ENCODE results near the gene PPRC1.
A peak's percentile ranks its signal among the peaks of the same experiment; 100 is the strongest.

PPRC1 gene
- long read RNA-seq, full-length matches to known transcripts, result 22 of 47 reads
- long read RNA-seq, partial matches to known transcripts, result 14 of 47 reads
- long read RNA-seq, other reads (novel, unspliced or antisense), result 11 of 47 reads

- TF ChIP-seq CTCF (IDR thresholded peaks at IDR 0.05; ENCODE audit: insufficient read depth, low read length), result peak; percentile 81
- TF ChIP-seq REST (IDR thresholded peaks at IDR 0.05; ENCODE audit: insufficient replicate concordance, low read depth), result peak; percentile 67
- no peak for TF ChIP-seq SPI1 (IDR thresholded peaks at IDR 0.05; ENCODE audit: borderline replicate concordance, low read depth)
- peak; percentile 52; the same call in 1 of the 2 replicates for TF ChIP-seq GABPA (IDR thresholded peaks at IDR 0.05; ENCODE audit: low read depth)
- peak; percentile 71; the same call in 1 of the 2 replicates for TF ChIP-seq POLR2AphosphoS5 (IDR thresholded peaks at IDR 0.05; ENCODE audit: low read depth)
- Histone ChIP-seq H3K27me3 (ENCODE audit: insufficient read depth, poor library complexity, severe bottlenecking) (no peaks in the 10 kb centered on the region), H3K27ac (replicated peaks) (peak within 1 kb of the TSS; percentile 96), H3K4me3 (replicated peaks; ENCODE audit: insufficient read depth, low read length) (peak within 1 kb of the TSS; percentile 93)
- peak; percentile 99 to 100 for DNase-seq (ENCODE audit: low read depth in 1 of 2, low spot score in 1 of 2)
These were observed at the start of gene PPRC1 for GRCh38 chr10:102132563-102133372. TSS of gene PPRC1 (plus strand) at chr10:102133040. CDS start at chr10:102133069, 29 bp downstream.

GRCh38 chr10:102083541-102083940 lies 49.3 kb upstream of the PPRC1 start:
- Histone ChIP-seq H3K27ac (replicated peaks) (no peak overlapping the region), H3K4me3 (replicated peaks; ENCODE audit: insufficient read depth, low read length) (no peak overlapping the region), H3K27me3 (ENCODE audit: insufficient read depth, poor library complexity, severe bottlenecking) (no peaks in the 10 kb centered on the region)
- no peak for DNase-seq (ENCODE audit: low read depth in 1 of 2, low spot score in 1 of 2)
- TF ChIP-seq SPI1 (IDR thresholded peaks at IDR 0.05; ENCODE audit: borderline replicate concordance, low read depth) (no peak), CTCF (IDR thresholded peaks at IDR 0.05; ENCODE audit: insufficient read depth, low read length) (no peak), REST (IDR thresholded peaks at IDR 0.05; ENCODE audit: insufficient replicate concordance, low read depth) (no peak), POLR2AphosphoS5 (IDR thresholded peaks at IDR 0.05; ENCODE audit: low read depth) (no peak)

- Histone ChIP-seq H3K4me3 (replicated peaks; ENCODE audit: insufficient read depth, low read length) (no peak overlapping the region), H3K27me3 (ENCODE audit: insufficient read depth, poor library complexity, severe bottlenecking) (no peaks in the 10 kb centered on the region), H3K27ac (replicated peaks) (no peak overlapping the region)
- DNase-seq (ENCODE audit: low read depth in 1 of 2, low spot score in 1 of 2), result peak in 1 of 2 experiments; percentile 52
- TF ChIP-seq SPI1 (IDR thresholded peaks at IDR 0.05; ENCODE audit: borderline replicate concordance, low read depth) (peak; percentile 1; the same call in 1 of the 2 replicates), POLR2AphosphoS5 (IDR thresholded peaks at IDR 0.05; ENCODE audit: low read depth) (no peak)
These were observed 47.5 kb upstream of the PPRC1 start for GRCh38 chr10:102085336-102085735.

- no peaks in the 10 kb centered on the region for H3K27me3 ChIP-seq (ENCODE audit: insufficient read depth, poor library complexity, severe bottlenecking)
- no peak for DNase-seq (ENCODE audit: low read depth in 1 of 2, low spot score in 1 of 2)
- no peak overlapping the region for H3K27ac ChIP-seq (replicated peaks)
- TF ChIP-seq CTCF (IDR thresholded peaks at IDR 0.05; ENCODE audit: insufficient read depth, low read length), result no peak
- no peak for TF ChIP-seq GABPA (IDR thresholded peaks at IDR 0.05; ENCODE audit: low read depth)
- no peak for TF ChIP-seq REST (IDR thresholded peaks at IDR 0.05; ENCODE audit: insufficient replicate concordance, low read depth)
- TF ChIP-seq SPI1 (IDR thresholded peaks at IDR 0.05; ENCODE audit: borderline replicate concordance, low read depth), result no peak; the same call in 1 of the 2 replicates
- no peak for TF ChIP-seq POLR2AphosphoS5 (IDR thresholded peaks at IDR 0.05; ENCODE audit: low read depth)
- no peak overlapping the region for H3K4me3 ChIP-seq (replicated peaks; ENCODE audit: insufficient read depth, low read length)
These were observed 46.6 kb upstream of the PPRC1 start for GRCh38 chr10:102086196-102086595.
